ENCODE data around the gene NFRKB. TPM values are rescaled to one million over a fixed set of nuclear protein-coding genes. Genes with fewer than 3 reads are reported as not detected.

Gene NFRKB
- total and polyA plus RNA-seq, 2 donors (not counting 3 experiments of a cell fraction or from before 2014, with no cell fraction given) = 21.7 to 30.6 TPM

- H3K27ac ChIP-seq (ENCODE audit: insufficient read depth, low read depth, low read length) = no peak overlapping the region
- CTCF ChIA-PET = no interaction called here
- DNase-seq (ENCODE audit: low read depth, low spot score) (no peak), FAIRE-seq (no peak)
- no peak overlapping the region for H3K9ac ChIP-seq (replicated peaks; ENCODE audit: extremely low read depth, insufficient read depth, low read length)
- H3K27me3 ChIP-seq (ENCODE audit: control insufficient read depth in 2 of 2, insufficient read depth in 2 of 2, low read length in 2 of 2) = no peaks in the 10 kb centered on the region
- TF ChIP-seq MYC (IDR thresholded peaks at IDR 0.05; ENCODE audit: low read depth, low read length) = no peak
- no peak for TF ChIP-seq GATA2 (IDR thresholded peaks at IDR 0.05; ENCODE audit: insufficient read depth, insufficient read length, low read depth, low read length)
- no peak for TF ChIP-seq MAX (IDR thresholded peaks at IDR 0.05; ENCODE audit: insufficient read depth, insufficient read length)
- no peak for TF ChIP-seq FOS (IDR thresholded peaks at IDR 0.05; ENCODE audit: borderline replicate concordance, insufficient read depth, low read length)
- TF ChIP-seq CTCF (IDR thresholded peaks at IDR 0.05; ENCODE audit: extremely low read depth in 1 of 2, insufficient read depth in 1 of 2, low read depth in 1 of 2, low read length in 2 of 2) = no peak
- TF ChIP-seq EZH2 (IDR thresholded peaks at IDR 0.05; ENCODE audit: borderline replicate concordance, low read depth, low read length, severe bottlenecking) = no peak
- no peak for TF ChIP-seq POLR2A (IDR thresholded peaks at IDR 0.05; ENCODE audit: low read depth, low read length)
- TF ChIP-seq POLR2AphosphoS5 (IDR thresholded peaks at IDR 0.05; ENCODE audit: insufficient read depth, low read depth, low read length) = no peak
- no peak for TF ChIP-seq JUN (IDR thresholded peaks at IDR 0.05; ENCODE audit: borderline replicate concordance, insufficient read depth, insufficient read length, low read depth)
- BruUV-seq (replicated peaks) = no TSS peak
- H3K4me1 ChIP-seq (ENCODE audit: control insufficient read depth, extremely low read depth, insufficient read depth, low read length) = no peaks in the 10 kb centered on the region
- no peaks in the 10 kb centered on the region for H3K79me2 ChIP-seq (ENCODE audit: control insufficient read depth, insufficient read depth, low read length)
- intact Hi-C loops (cut with micrococcal nuclease) (no loop called here), dilution Hi-C loops (cut with MboI; ENCODE audit: extremely low pct_ligation_motif_present, low sequenced_read_pairs) (no loop called here)
- no peaks in the 10 kb centered on the region for H3K9me3 ChIP-seq (replicated peaks; ENCODE audit: control insufficient read depth, insufficient read depth, low read length)
- H3K4me3 ChIP-seq (replicated peaks in 1 of 3; ENCODE audit: insufficient read depth in 1 of 3, low read depth in 1 of 3, low read length in 3 of 3) = no peak overlapping the region
- H3K4me2 ChIP-seq (ENCODE audit: insufficient read depth, low read length) = no peak overlapping the region
- H2AFZ ChIP-seq (ENCODE audit: low read depth, low read length) = no peak overlapping the region
- no peaks in the 10 kb centered on the region for H3K9me1 ChIP-seq (replicated peaks; ENCODE audit: control insufficient read depth, extremely low read depth, insufficient read depth, low read length)
- POLR2A ChIA-PET = no interaction called here
- H3K36me3 ChIP-seq (ENCODE audit: control insufficient read depth in 2 of 2, extremely low read depth in 1 of 2, insufficient read depth in 2 of 2, low read length in 2 of 2) = no peaks in the 10 kb centered on the region
- H4K20me1 ChIP-seq (replicated peaks; ENCODE audit: control insufficient read depth, extremely low read depth, insufficient read depth, low read length) = no peaks in the 10 kb centered on the region
These were observed 43.1 kb downstream of the NFRKB start for GRCh38 chr11:129852125-129852740.
